ES-I3 (cell line): ENCODE measurements around the gene GJC2.

ENCODE experiments used
- H3K36me3 ChIP-seq: 2 replicates; pipeline ENCODE4 v1.6.1; 2013; ENCODE audit warnings: mild to moderate bottlenecking, low read length, control low read depth, moderate library complexity; ENCODE audit not compliant: insufficient read depth
- H3K4me1 ChIP-seq: 2 replicates; pipeline ENCODE4 v1.6.1; 2013; ENCODE audit warnings: mild to moderate bottlenecking, control low read depth, low read length; ENCODE audit not compliant: insufficient read depth
- H3K9ac ChIP-seq: 2 replicates; pipeline ENCODE4 v1.6.1; 2013; ENCODE audit warnings: low read depth, mild to moderate bottlenecking, low read length, moderate library complexity
- H3K9me3 ChIP-seq: 2 replicates; pipeline ENCODE4 v1.6.1; 2013; ENCODE audit warnings: mild to moderate bottlenecking, low read length, moderate library complexity; ENCODE audit not compliant: control insufficient read depth, insufficient read depth

GJC2 gene

GRCh38 chr1:228163007-228163753 is 13.4 kb downstream of the GJC2 start:
- peaks cover 15% of the 10 kb centered on the region; the same call in 1 of the 2 replicates for H3K4me1 ChIP-seq
- no peak overlapping the region for H3K9ac ChIP-seq
- H3K9me3 ChIP-seq, result no peaks in the 10 kb centered on the region
- no peaks in the 10 kb centered on the region for H3K36me3 ChIP-seq

- peaks cover 15% of the 10 kb centered on the region; the same call in 1 of the 2 replicates for H3K4me1 ChIP-seq
- H3K36me3 ChIP-seq, result no peaks in the 10 kb centered on the region
- no peaks in the 10 kb centered on the region for H3K9me3 ChIP-seq
- no peak overlapping the region for H3K9ac ChIP-seq
Measured at GRCh38 chr1:228163776-228164519, 14.2 kb downstream of the GJC2 start.

- H3K4me1 ChIP-seq, result peaks cover 15% of the 10 kb centered on the region; the same call in 1 of the 2 replicates
- H3K9ac ChIP-seq, result peak overlapping the region; percentile 79
- H3K36me3 ChIP-seq, result no peaks in the 10 kb centered on the region
- no peaks in the 10 kb centered on the region for H3K9me3 ChIP-seq
Measured at GRCh38 chr1:228164561-228165371, 15.0 kb downstream of the GJC2 start.

GRCh38 chr1:228165372-228166169 is 15.8 kb downstream of the GJC2 start, which contains the start of gene IBA57:
TSS of gene IBA57 (plus strand) at chr1:228165804. CDS start at chr1:228165817, 13 bp downstream.
- peaks cover 15% of the 10 kb centered on the region; the same call in 1 of the 2 replicates for H3K4me1 ChIP-seq

GRCh38 chr1:228166170-228166936 is 16.6 kb downstream of the GJC2 start:
- Histone ChIP-seq H3K9me3 (no peaks in the 10 kb centered on the region), H3K4me1 (peaks cover 15% of the 10 kb centered on the region; the same call in 1 of the 2 replicates), H3K9ac (peak overlapping the region; percentile 80), H3K36me3 (no peaks in the 10 kb centered on the region)

More at GRCh38 chr1:228165372-228166169, 15.8 kb downstream of the GJC2 start, which contains the start of gene IBA57:
- Histone ChIP-seq H3K36me3 (no peaks in the 10 kb centered on the region), H3K9me3 (no peaks in the 10 kb centered on the region), H3K9ac (peak within 1 kb of the TSS; percentile 80)

GRCh38 chr1:228168563-228169270 is 19.0 kb downstream of the GJC2 start:
- no peaks in the 10 kb centered on the region for H3K36me3 ChIP-seq
- H3K4me1 ChIP-seq, result no peaks in the 10 kb centered on the region
- H3K9ac ChIP-seq, result no peak overlapping the region
- H3K9me3 ChIP-seq, result no peaks in the 10 kb centered on the region

- Histone ChIP-seq H3K9ac (no peak overlapping the region), H3K4me1 (no peaks in the 10 kb centered on the region), H3K36me3 (no peaks in the 10 kb centered on the region), H3K9me3 (no peaks in the 10 kb centered on the region)
Measured at GRCh38 chr1:228169345-228169744, 19.6 kb downstream of the GJC2 start.

GRCh38 chr1:228170666-228171065 is 20.9 kb downstream of the GJC2 start:
- H3K36me3 ChIP-seq, result no peaks in the 10 kb centered on the region
- H3K9ac ChIP-seq, result no peak overlapping the region
- H3K9me3 ChIP-seq, result no peaks in the 10 kb centered on the region
- H3K4me1 ChIP-seq, result no peaks in the 10 kb centered on the region

- H3K9ac ChIP-seq, result no peak overlapping the region
- H3K4me1 ChIP-seq, result no peaks in the 10 kb centered on the region
- no peaks in the 10 kb centered on the region for H3K9me3 ChIP-seq
Measured at GRCh38 chr1:228171221-228171891, 21.6 kb downstream of the GJC2 start.

GRCh38 chr1:228172591-228173527 is 23.1 kb downstream of the GJC2 start:
- Histone ChIP-seq H3K9ac (no peak overlapping the region), H3K4me1 (no peaks in the 10 kb centered on the region), H3K36me3 (no peaks in the 10 kb centered on the region), H3K9me3 (no peaks in the 10 kb centered on the region)

More at GRCh38 chr1:228171221-228171891, 21.6 kb downstream of the GJC2 start:
- H3K36me3 ChIP-seq, result no peaks in the 10 kb centered on the region
